Measurements from ENCODE around the gene SH3RF3. TPM values are rescaled to one million over a fixed set of nuclear protein-coding genes. Genes with fewer than 3 reads are reported as not detected.

Gene SH3RF3
- total and polyA plus RNA-seq, 10 of the 15 experiments (the other 5 are each of a cell fraction or from before 2014, with no cell fraction given): 0.08 to 8.8 (median 2.3) TPM

GRCh38 chr2:109189751-109190150, 60.7 kb downstream of the SH3RF3 start (continued):
- TF ChIP-seq PKNOX1 (IDR thresholded peaks at IDR 0.05) (no peak), RFX5 (IDR thresholded peaks at IDR 0.05; ENCODE audit: low read depth, low read length) (no peak), JUND (IDR thresholded peaks at IDR 0.05; ENCODE audit: low read depth, low read length) (no peak), MYC (IDR thresholded peaks at IDR 0.05; ENCODE audit: insufficient read depth, insufficient read length, insufficient replicate concordance, low read length, severe bottlenecking) (no peak), CBFB (IDR thresholded peaks at IDR 0.05; ENCODE audit: low read depth) (no peak)

- no peak overlapping the region for H3K9ac ChIP-seq (ENCODE audit: control insufficient read depth, insufficient read depth, low read length)
- no peak for FAIRE-seq
- no peak overlapping the region for H2AFZ ChIP-seq (ENCODE audit: control insufficient read depth, low read depth, low read length)
- H3K4me3 ChIP-seq: no peak overlapping the region
- 0 out of 2 replicates have a peak, but pooled peaks cover 3% of the 10 kb centered on the region for H4K20me1 ChIP-seq (ENCODE audit: control insufficient read depth, insufficient read depth)
- ChIA-PET SMC1A (ENCODE audit: uncharacterized antibody, unreplicated experiment) (interaction anchor here (0.7 to 2.3 kb wide), 13 partner anchors 12 to 314 kb away, joined by 3 to 13 read pairs (median 4); no protein-coding TSS in a partner anchor), RAD21 (ENCODE audit: unreplicated experiment) (interaction anchor here (1.4 to 2.2 kb wide), 2 partner anchors 20 to 66 kb away, joined by 5 to 8 read pairs; partner anchors contain the start of gene SH3RF3), CTCF (interaction anchor here (0.5 to 1.6 kb wide), 8 partner anchors 7 to 316 kb away, joined by 3 to 7 read pairs (median 3); no protein-coding TSS in a partner anchor), POLR2A (interaction anchor here (1.5 kb wide), 1 partner anchor 17 kb away, joined by 3 read pairs; no protein-coding TSS in a partner anchor)
- in situ Hi-C loops (cut with MboI): no loop called here
- no peaks in the 10 kb centered on the region for H3K36me3 ChIP-seq (ENCODE audit: control insufficient read depth in 2 of 2, insufficient read depth in 2 of 2, low read length in 1 of 2)
- no peaks in the 10 kb centered on the region for H3K27me3 ChIP-seq (replicated peaks in 1 of 2; ENCODE audit: control insufficient read depth in 2 of 2, insufficient read depth in 2 of 2, low read length in 1 of 2)
- H3K4me2 ChIP-seq (ENCODE audit: control insufficient read depth, insufficient read depth): peak overlapping the region; percentile 74; the same call in 1 of the 2 replicates
- H3K79me2 ChIP-seq (ENCODE audit: control insufficient read depth, insufficient read depth, low read length): no peaks in the 10 kb centered on the region; the same call in 1 of the 2 replicates
- WGBS (ENCODE audit: insufficient coverage, insufficient replicate concordance, low lambda C conversion rate, missing lambda C conversion rate): 54% methylated on average over 17 of the region's 17 CpGs
- H3K4me1 ChIP-seq (ENCODE audit: control insufficient read depth, insufficient read depth, low read length): peaks cover 28% of the 10 kb centered on the region
- peak; percentile 31; the same call in 1 of the 2 replicates for TF ChIP-seq TCF12 (IDR thresholded peaks at IDR 0.05; ENCODE audit: low read depth, low read length)
- no peak for TF ChIP-seq ZBTB11 (CRISPR knock-in tag; IDR thresholded peaks at IDR 0.05)
- peak; percentile 35; the same call in 1 of the 2 replicates for TF ChIP-seq SPI1 (IDR thresholded peaks at IDR 0.05; ENCODE audit: borderline replicate concordance, insufficient read depth, low read depth, low read length)
- no peaks in the 10 kb centered on the region for H3K9me3 ChIP-seq (replicated peaks; ENCODE audit: control insufficient read depth, insufficient read depth, low read length)
- intact Hi-C loops (cut with micrococcal nuclease; ENCODE audit: unreplicated experiment): no loop called here
- ATAC-seq: peak; percentile 40
- no TSS peak for BruUV-seq (replicated peaks)
- no peak for DNase-seq (ENCODE audit: low read depth, low spot score)
- no peak overlapping the region for H3K27ac ChIP-seq (ENCODE audit: control insufficient read depth, insufficient read depth)
These were observed 65.0 kb downstream of the SH3RF3 start for GRCh38 chr2:109193807-109194619.

All from GM12878 (cell line).